H9 (cell line): ENCODE results near the gene DYNLRB2. TPM values are rescaled to one million over a fixed set of nuclear protein-coding genes. Genes with fewer than 3 reads are reported as not detected.

Experiments
- DNase-seq: peaks from one replicate; pipeline ENCODE4 v3.0.0-alpha.2; 2017
- H2AFZ ChIP-seq: one replicate; pipeline ENCODE4 v1.6.1; 2013; ENCODE audit warnings: mild to moderate bottlenecking, low read length, control low read depth, moderate library complexity
- H2AK5ac ChIP-seq: 2 replicates; pipeline ENCODE4 v1.6.1; 2013; ENCODE audit warnings: low read length, control low read depth, mixed read lengths; ENCODE audit not compliant: insufficient read length
- H2BK120ac ChIP-seq: one replicate; pipeline ENCODE4 v1.6.1; 2013; ENCODE audit warnings: low read depth, mild to moderate bottlenecking, low read length, control low read depth, inconsistent platforms; ENCODE audit not compliant: poor library complexity, severe bottlenecking
- H2BK12ac ChIP-seq: 2 replicates; pipeline ENCODE4 v1.6.1; 2013; ENCODE audit warnings: low read length, control low read depth, mixed read lengths, low read depth; ENCODE audit not compliant: insufficient read length
- H2BK15ac ChIP-seq: 2 replicates; pipeline ENCODE4 v1.6.1; 2013; ENCODE audit warnings: low read depth, low read length, control low read depth
- H2BK20ac ChIP-seq: one replicate; pipeline ENCODE4 v1.6.1; 2013; ENCODE audit warnings: low read depth, mild to moderate bottlenecking, low read length, control low read depth, inconsistent platforms; ENCODE audit not compliant: poor library complexity, severe bottlenecking
- H2BK5ac ChIP-seq: 2 replicates; pipeline ENCODE4 v1.6.1; 2013; ENCODE audit warnings: low read length, control low read depth, mixed read lengths; ENCODE audit not compliant: insufficient read length
- H3K14ac ChIP-seq: 2 replicates; pipeline ENCODE4 v1.6.1; 2013; ENCODE audit warnings: low read length, control low read depth; ENCODE audit not compliant: insufficient read depth
- H3K18ac ChIP-seq: 2 replicates; pipeline ENCODE4 v1.6.1; 2013; ENCODE audit warnings: low read depth, mild to moderate bottlenecking, mixed read lengths, low read length, control low read depth; ENCODE audit not compliant: insufficient read length
- H3K23ac ChIP-seq: 2 replicates; pipeline ENCODE4 v1.6.1; 2013; ENCODE audit warnings: low read length, control low read depth, mixed read lengths, low read depth; ENCODE audit not compliant: insufficient read length
- H3K23me2 ChIP-seq: 2 replicates; pipeline ENCODE4 v1.6.1; 2013; ENCODE audit warnings: low read depth, mild to moderate bottlenecking, mixed read lengths, low read length, control low read depth; ENCODE audit not compliant: insufficient read length, poor library complexity, severe bottlenecking
- H3K27ac ChIP-seq: 2 replicates; pipeline ENCODE4 v1.5.1; 2013; ENCODE audit warnings: low read length, control low read depth, mixed read lengths, low read depth; ENCODE audit not compliant: insufficient read length
- H3K27me3 ChIP-seq: 2 replicates; pipeline ENCODE4 v1.6.1; 2013; ENCODE audit warnings: low read length, control low read depth, inconsistent platforms; ENCODE audit not compliant: insufficient read depth
- H3K4ac ChIP-seq: 2 replicates; pipeline ENCODE4 v1.6.1; 2013; ENCODE audit warnings: low read depth, mild to moderate bottlenecking, control low read depth, inconsistent platforms, low read length, moderate library complexity
- H3K4me1 ChIP-seq: 2 replicates; pipeline ENCODE4 v1.6.1; 2013; ENCODE audit warnings: low read length, control low read depth, inconsistent platforms; ENCODE audit not compliant: insufficient read depth
- H3K4me2 ChIP-seq: 2 replicates; pipeline ENCODE4 v1.6.1; 2013; ENCODE audit warnings: low read length, control low read depth, mixed read lengths; ENCODE audit not compliant: insufficient read length, insufficient read depth
- H3K56ac ChIP-seq: 2 replicates; pipeline ENCODE4 v1.6.1; 2013; ENCODE audit warnings: low read depth, mild to moderate bottlenecking, mixed read lengths, low read length, control low read depth; ENCODE audit not compliant: insufficient read length
- H3K79me1 ChIP-seq: 2 replicates; pipeline ENCODE4 v1.6.1; 2013; ENCODE audit warnings: low read depth, mild to moderate bottlenecking, moderate library complexity, low read length, control low read depth, inconsistent platforms; ENCODE audit not compliant: insufficient read depth, poor library complexity, severe bottlenecking
- H3K79me2 ChIP-seq: 2 replicates; pipeline ENCODE4 v1.6.1; 2013; ENCODE audit warnings: low read length, control low read depth, inconsistent platforms; ENCODE audit not compliant: insufficient read depth
- H3K9ac ChIP-seq: 2 replicates; pipeline ENCODE4 v1.6.1; 2013; ENCODE audit warnings: low read length, control low read depth, mixed read lengths; ENCODE audit not compliant: insufficient read length; ENCODE audit errors: extremely low read depth
- H3K9me3 ChIP-seq: one replicate; pipeline ENCODE4 v1.6.1; 2013; ENCODE audit warnings: low read depth, low read length, inconsistent platforms; ENCODE audit not compliant: control insufficient read depth
- H3T11ph ChIP-seq: one replicate; pipeline ENCODE4 v1.6.1; 2013; ENCODE audit warnings: mild to moderate bottlenecking, low read length, control low read depth, inconsistent platforms
- H4K20me1 ChIP-seq: one replicate; pipeline ENCODE4 v1.6.1; 2013; ENCODE audit not compliant: control insufficient read depth, insufficient read length, insufficient read depth
- H4K5ac ChIP-seq: 2 replicates; pipeline ENCODE4 v1.6.1; 2013; ENCODE audit warnings: low read depth, mild to moderate bottlenecking, mixed read lengths, low read length, control low read depth; ENCODE audit not compliant: insufficient read length
- H4K8ac ChIP-seq: replicated peaks from 2 replicates; pipeline ENCODE4 v1.6.1; 2013; ENCODE audit warnings: low read length, control low read depth, mixed read lengths, low read depth; ENCODE audit not compliant: insufficient read length
- H4K91ac ChIP-seq: 2 replicates; pipeline ENCODE4 v1.6.1; 2013; ENCODE audit warnings: low read depth, mild to moderate bottlenecking, moderate library complexity, mixed read lengths, low read length, control low read depth; ENCODE audit not compliant: insufficient read length
- H3K27ac Mint-ChIP-seq, 3 experiments: 2 replicates in 2 of 3; 3 replicates in 1 of 3; pipeline ENCODE4 v1.8.0; 2020 to 2021; ENCODE audit warnings: mixed read lengths in 3 of 3, mild to moderate bottlenecking in 1 of 3, moderate library complexity in 1 of 3
- H3K27me3 Mint-ChIP-seq: 2 replicates; pipeline ENCODE4 v1.8.0; 2021; ENCODE audit warnings: low read depth, mild to moderate bottlenecking, moderate library complexity, mixed read lengths
- H3K36me3 Mint-ChIP-seq, 3 experiments: 2 replicates in 2 of 3; 3 replicates in 1 of 3; pipeline ENCODE4 v1.8.0; 2020 to 2021; ENCODE audit warnings: low read depth in 3 of 3, mixed read lengths in 3 of 3; ENCODE audit not compliant: insufficient read depth in 1 of 3
- H3K4me1 Mint-ChIP-seq, 2 experiments: 2 replicates each; pipeline ENCODE4 v1.8.0; 2020; ENCODE audit warnings: mixed read lengths in 2 of 2
- H3K4me3 Mint-ChIP-seq, 2 experiments: 2 replicates in 1 of 2; 3 replicates in 1 of 2; pipeline ENCODE4 v1.8.0; 2020 to 2021; ENCODE audit warnings: mild to moderate bottlenecking in 2 of 2, mixed read lengths in 2 of 2, moderate library complexity in 1 of 2
- H3K9me3 Mint-ChIP-seq, 2 experiments: 2 replicates in 1 of 2; 3 replicates in 1 of 2; pipeline ENCODE4 v1.8.0; 2020; ENCODE audit warnings: mild to moderate bottlenecking in 2 of 2, mixed read lengths in 2 of 2, moderate library complexity in 1 of 2
- CTCF ChIP-seq: fragments of 200-600 bp; sonication (generic); conservative IDR thresholded peaks from 3 replicates; pipeline ENCODE4 v1.8.0; 2021; ENCODE audit warnings: antibody characterized with exemption, mild to moderate bottlenecking
- WGBS: extraction: QIAGEN DNeasy Blood & Tissue Kit; methylation state at CpG from one replicate; pipeline ENCODE4 v1.1.7; 2013; ENCODE audit warnings: missing lambda C conversion rate, low lambda C conversion rate, mixed read lengths; ENCODE audit not compliant: insufficient read length; ENCODE audit errors: extremely low coverage; 5-methylcytosine and 5-hydroxymethylcytosine counted together
- total RNA-seq: library from RNA; stranded (reverse); gene quantifications from 2 replicates; pipeline ENCODE4 v1.2.1, GENCODE V29; 2021

DYNLRB2 gene
- total RNA-seq, 1 experiment from 2014 or later: not detected

- Histone ChIP-seq H3K79me1 (no peaks in the 10 kb centered on the region), H3K27ac (no peak overlapping the region), H2BK15ac (no peak overlapping the region), H3K79me2 (no peaks in the 10 kb centered on the region), H3K18ac (no peak overlapping the region), H3K4ac (no peak overlapping the region), H2BK5ac (no peak overlapping the region), H2AFZ (no peak overlapping the region), H3K14ac (no peak overlapping the region), H2BK120ac (no peak overlapping the region), H3K4me2 (no peak overlapping the region), H3K23me2 (no peaks in the 10 kb centered on the region), H4K91ac (no peak overlapping the region), H2AK5ac (no peak overlapping the region), H3K9ac (no peak overlapping the region), H2BK20ac (no peak overlapping the region), H3K27me3 (no peaks in the 10 kb centered on the region), H3T11ph (no peak overlapping the region), H4K8ac (no peak overlapping the region), H3K9me3 (no peaks in the 10 kb centered on the region), H2BK12ac (no peak overlapping the region), H3K23ac (no peak overlapping the region), H3K4me1 (no peaks in the 10 kb centered on the region), H3K56ac (no peak overlapping the region), H4K5ac (no peak overlapping the region), H4K20me1 (no peaks in the 10 kb centered on the region)
- peaks cover 5 to 8% of the 10 kb centered on the region in 2 experiments; a peak in 2 of 4 replicates for H3K4me1 Mint-ChIP-seq
- TF ChIP-seq CTCF: no peak
- peaks cover 4% of the 10 kb centered on the region for H3K27me3 Mint-ChIP-seq
- no CpG with 5 or more reads among the region's 4 CpGs for WGBS
- no peaks in the 10 kb centered on the region; a peak in 1 of 5 replicates for H3K9me3 Mint-ChIP-seq
- H3K4me3 Mint-ChIP-seq: no peak overlapping the region
- no peak overlapping the region; a peak in 1 of 7 replicates for H3K27ac Mint-ChIP-seq
- DNase-seq: no peak
- no peaks in the 10 kb centered on the region for H3K36me3 Mint-ChIP-seq
These were observed 15.4 kb upstream of the DYNLRB2 start for GRCh38 chr16:80525420-80525819.
